Ovary (tissue), 3 donors: ENCODE measurements around the gene GTF2IRD1.

ENCODE experiments used
- CTCF ChIP-seq, 3 donors: fragments of 450-650 bp in 2 of 3; fragments of 200-600 bp in 1 of 3; IDR thresholded peaks; one replicate each; pipeline versions ENCODE4 v1.5.1 to v1.8.0; 2016 to 2022; ENCODE audit warnings: antibody characterized with exemption in 3 of 3, mild to moderate bottlenecking in 1 of 3
- POLR2A ChIP-seq: fragments of 450-650 bp; IDR thresholded peaks from one replicate; pipeline ENCODE4 v1.6.1; 2017; ENCODE audit warnings: antibody characterized with exemption, mild to moderate bottlenecking, moderate library complexity
- donor health status: DM: no; HTN: no; CAD: no.

GRCh38 chr7:74568658-74569057 lies 115.0 kb downstream of the GTF2IRD1 start:
- TF ChIP-seq CTCF (IDR thresholded peaks at IDR 0.05) (no peak), POLR2A (no peak)
